ENCODE measurements around the gene PTPN12. TPM values are rescaled to one million over a fixed set of nuclear protein-coding genes. Genes with fewer than 3 reads are reported as not detected.

The PTPN12 gene
- total and polyA plus RNA-seq, 8 donors, result 8.4 to 147 (median 38.6) TPM

GRCh38 chr7:77558284-77558967 lies 21.3 kb downstream of the PTPN12 start:
- TF ChIP-seq POLR2AphosphoS5 (IDR thresholded peaks at IDR 0.05), result no peak
- TF ChIP-seq POLR2A (IDR thresholded peaks at IDR 0.05), result no peak
- TF ChIP-seq CTCF (IDR thresholded peaks at IDR 0.05), result no peak
- no peak for TF ChIP-seq EP300 (IDR thresholded peaks at IDR 0.05)
- WGBS, 5 donors, result 65 to 85% (median 77%) methylated on average over 2 of the region's 2 CpGs
- intact Hi-C loops (cut with DNase I; ENCODE audit: low total_unique reads), result no loop called here
- no peak overlapping the region for H3K27ac ChIP-seq
- H3K27me3 ChIP-seq, result no peaks in the 10 kb centered on the region
- peaks cover 0 to 10% (median 4%) of the 10 kb centered on the region in 4 donors for H3K36me3 ChIP-seq
- H3K4me1 ChIP-seq, result peaks cover 6 to 70% (median 20%) of the 10 kb centered on the region in 4 donors
- no peak overlapping the region for H3K4me3 ChIP-seq
- peaks cover 0 to 5% (median 1%) of the 10 kb centered on the region in 4 donors for H3K9me3 ChIP-seq
- no peak for DNase-seq

DNA sequence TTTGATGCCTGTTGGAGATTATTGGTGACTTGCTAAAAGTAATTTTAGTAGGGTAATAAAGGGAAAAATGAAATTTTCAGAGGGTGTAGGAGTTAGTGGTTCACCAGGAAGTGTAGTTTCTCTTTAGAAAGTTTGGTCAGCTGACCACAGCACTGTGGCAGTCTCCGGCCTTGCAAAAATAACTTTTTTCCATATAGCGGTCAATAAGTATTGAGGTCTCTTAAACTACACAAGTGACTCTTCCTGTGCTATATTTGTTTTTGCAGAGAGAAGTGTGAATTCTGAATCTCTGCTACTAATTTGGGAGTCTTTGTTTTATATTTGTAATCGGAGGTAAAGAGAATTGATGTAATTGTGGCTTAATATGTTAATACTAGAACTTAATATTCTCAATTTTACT lies 24.3 kb downstream of the PTPN12 start:
- no peak for TF ChIP-seq POLR2AphosphoS5 (IDR thresholded peaks at IDR 0.05)
- no peak for TF ChIP-seq CTCF (IDR thresholded peaks at IDR 0.05)
- TF ChIP-seq EP300 (IDR thresholded peaks at IDR 0.05), result no peak
- no peak for TF ChIP-seq POLR2A (IDR thresholded peaks at IDR 0.05)
- Histone ChIP-seq H3K4me1 (peaks cover 6 to 76% (median 25%) of the 10 kb centered on the region in 4 donors), H3K4me3 (no peak overlapping the region), H3K27me3 (no peaks in the 10 kb centered on the region), H3K9me3 (no peaks in the 10 kb centered on the region), H3K27ac (no peak overlapping the region), H3K36me3 (peaks cover 0 to 9% (median 4%) of the 10 kb centered on the region in 4 donors)
- no peak for DNase-seq
- WGBS, 5 donors, result 52 to 71% (median 58%) methylated on average over 3 of the region's 3 CpGs
- intact Hi-C loops (cut with DNase I; ENCODE audit: low total_unique reads), result no loop called here

DNA sequence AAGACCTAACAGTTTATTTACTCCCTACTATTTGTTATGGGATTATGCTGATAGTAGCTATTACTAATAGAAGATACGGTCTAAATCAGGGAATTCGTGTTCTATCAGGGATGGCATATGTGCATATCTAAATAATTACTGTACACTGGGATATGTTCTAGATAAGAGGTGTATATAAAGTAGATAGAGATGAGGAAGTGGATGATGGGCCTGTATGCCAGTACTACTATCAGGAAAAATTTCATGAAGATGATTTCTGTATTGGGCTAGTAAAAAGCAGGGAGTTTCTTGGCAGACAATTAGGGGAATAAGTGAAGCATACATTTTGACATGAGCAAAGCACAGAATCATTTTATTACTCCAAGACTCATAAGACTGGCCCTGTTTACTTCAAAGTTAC lies 26.2 kb downstream of the PTPN12 start:
- WGBS, 5 donors, result 24 to 48% (median 33%) methylated on average over 2 of the region's 2 CpGs
- DNase-seq, result no peak
- intact Hi-C loops (cut with DNase I; ENCODE audit: low total_unique reads), result no loop called here
- no peak overlapping the region for H3K27ac ChIP-seq
- H3K27me3 ChIP-seq, result no peaks in the 10 kb centered on the region
- TF ChIP-seq POLR2AphosphoS5 (IDR thresholded peaks at IDR 0.05) (no peak), EP300 (IDR thresholded peaks at IDR 0.05) (no peak), CTCF (IDR thresholded peaks at IDR 0.05) (no peak), POLR2A (IDR thresholded peaks at IDR 0.05) (no peak)
- no peaks in the 10 kb centered on the region for H3K9me3 ChIP-seq
- H3K4me1 ChIP-seq, result peaks cover 6 to 70% (median 28%) of the 10 kb centered on the region in 4 donors
- no peaks in the 10 kb centered on the region for H3K36me3 ChIP-seq
- no peak overlapping the region for H3K4me3 ChIP-seq

DNA sequence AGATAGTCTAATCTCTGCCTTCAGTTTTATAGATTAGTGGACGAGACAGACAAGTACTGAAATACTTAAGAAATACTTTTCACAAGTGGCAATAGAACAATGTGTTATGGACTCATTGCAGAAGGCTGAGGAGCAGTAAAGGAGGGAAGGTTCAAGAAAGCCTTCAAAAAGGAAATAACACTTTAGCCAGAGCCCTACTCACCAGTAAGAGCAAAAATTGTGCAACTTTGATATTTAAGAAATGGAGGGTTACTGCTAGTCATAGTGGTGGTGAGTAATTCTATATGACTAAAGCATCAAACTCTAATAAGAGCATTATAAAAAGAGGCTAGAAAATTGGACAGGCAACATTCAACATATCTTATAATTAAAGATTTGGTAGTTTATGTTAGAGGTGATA lies 28.8 kb downstream of the PTPN12 start:
- Histone ChIP-seq H3K9me3 (no peaks in the 10 kb centered on the region), H3K27ac (no peak overlapping the region), H3K36me3 (peaks cover 0 to 6% (median 1%) of the 10 kb centered on the region in 4 donors), H3K4me1 (peaks cover 6 to 77% (median 26%) of the 10 kb centered on the region in 4 donors), H3K4me3 (no peak overlapping the region), H3K27me3 (no peaks in the 10 kb centered on the region)
- TF ChIP-seq POLR2AphosphoS5 (IDR thresholded peaks at IDR 0.05), result peak in 1 of 3 donors; percentile 11
- no peak for TF ChIP-seq POLR2A (IDR thresholded peaks at IDR 0.05)
- no peak for DNase-seq
- WGBS, 5 donors, result 30 to 49% (median 45%) methylated on average over 1 of the region's 1 CpG
- intact Hi-C loops (cut with DNase I; ENCODE audit: low total_unique reads), result no loop called here

DNA sequence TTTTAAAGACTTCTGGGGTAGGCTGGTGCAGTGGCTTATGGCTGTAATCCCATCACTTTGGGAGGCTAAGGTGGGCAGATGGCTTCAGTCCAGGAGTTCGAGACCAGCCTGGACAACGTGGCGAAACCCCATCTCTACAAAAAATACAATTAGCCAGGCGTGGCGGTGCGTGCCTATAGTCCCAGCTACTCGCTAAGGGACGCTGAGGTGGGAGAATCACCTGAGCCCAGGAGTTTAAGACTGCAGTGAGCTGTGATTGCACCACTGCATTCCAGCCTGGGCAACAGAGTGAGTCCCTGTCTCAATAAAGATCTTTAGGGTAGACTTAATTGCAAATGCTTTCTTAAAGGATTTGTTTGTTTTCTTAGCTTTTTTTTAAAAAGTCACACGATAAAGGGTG lies 29.3 kb downstream of the PTPN12 start:
- Histone ChIP-seq H3K4me1 (peaks cover 6 to 74% (median 27%) of the 10 kb centered on the region in 4 donors), H3K27me3 (no peaks in the 10 kb centered on the region), H3K36me3 (peaks cover 0 to 10% (median 2%) of the 10 kb centered on the region in 4 donors), H3K27ac (no peak overlapping the region), H3K4me3 (no peak overlapping the region), H3K9me3 (no peaks in the 10 kb centered on the region)
- intact Hi-C loops (cut with DNase I; ENCODE audit: low total_unique reads), result no loop called here
- 87 to 97% (median 92%) methylated on average over 9 of the region's 9 CpGs for WGBS, 5 donors
- no peak for DNase-seq
- TF ChIP-seq EP300 (IDR thresholded peaks at IDR 0.05), result no peak
- no peak for TF ChIP-seq CTCF (IDR thresholded peaks at IDR 0.05)
- TF ChIP-seq POLR2AphosphoS5 (IDR thresholded peaks at IDR 0.05), result no peak
- no peak for TF ChIP-seq POLR2A (IDR thresholded peaks at IDR 0.05)

Data from stomach (tissue), 9 donors.